Measurements from ENCODE around the gene FAM174B. TPM values are rescaled to one million over a fixed set of nuclear protein-coding genes. Genes with fewer than 3 reads are reported as not detected.

Gene FAM174B
- total and polyA plus RNA-seq, 2 experiments from 2014 or later: 17.8 to 34.9 TPM

- Histone ChIP-seq H3K27ac (peak overlapping the region; percentile 95), H4K20me1 (ENCODE audit: insufficient read depth, poor library complexity, severe bottlenecking) (no peaks in the 10 kb centered on the region), H3K27me3 (no peaks in the 10 kb centered on the region), H3K79me2 (peaks cover 74% of the 10 kb centered on the region), H3K9me2 (replicated peaks; ENCODE audit: insufficient read depth) (no peaks in the 10 kb centered on the region), H3K4me2 (peak overlapping the region; percentile 18), H3K4me1 (ENCODE audit: insufficient read depth) (peaks cover 20% of the 10 kb centered on the region), H2AFZ (no peak overlapping the region), H3K9me3 (ENCODE audit: low read depth) (no peaks in the 10 kb centered on the region), H3K36me3 (replicated peaks; ENCODE audit: insufficient read depth, low read depth) (no peaks in the 10 kb centered on the region), H3K4me3 (no peak overlapping the region)
- DNase-seq (ENCODE audit: low spot score): no peak
- 64% methylated on average over 7 of the region's 7 CpGs for WGBS (ENCODE audit: low lambda C conversion rate, missing lambda C conversion rate)
- no peak for TF ChIP-seq CTCF (IDR thresholded peaks at IDR 0.05; ENCODE audit: poor library complexity)
- no peak for TF ChIP-seq EZH2 (IDR thresholded peaks at IDR 0.05; ENCODE audit: borderline replicate concordance)
- TF ChIP-seq EZH2phosphoT487 (IDR thresholded peaks at IDR 0.05; ENCODE audit: low read depth, severe bottlenecking, unreplicated experiment): no peak
Observed at GRCh38 chr15:92637626-92638025, 17.9 kb downstream of the FAM174B start.

GRCh38 chr15:92636908-92637481, 18.6 kb downstream of the FAM174B start:
- Histone ChIP-seq H3K4me2 (peak overlapping the region; percentile 18), H3K79me2 (peaks cover 70% of the 10 kb centered on the region), H3K27ac (peak overlapping the region; percentile 95), H3K4me1 (ENCODE audit: insufficient read depth) (peaks cover 20% of the 10 kb centered on the region), H3K4me3 (no peak overlapping the region), H3K27me3 (no peaks in the 10 kb centered on the region), H3K9me2 (replicated peaks; ENCODE audit: insufficient read depth) (no peaks in the 10 kb centered on the region), H3K9me3 (ENCODE audit: low read depth) (no peaks in the 10 kb centered on the region), H2AFZ (no peak overlapping the region), H3K36me3 (replicated peaks; ENCODE audit: insufficient read depth, low read depth) (no peaks in the 10 kb centered on the region), H4K20me1 (ENCODE audit: insufficient read depth, poor library complexity, severe bottlenecking) (no peaks in the 10 kb centered on the region)
- no peak for DNase-seq (ENCODE audit: low spot score)
- TF ChIP-seq CTCF (IDR thresholded peaks at IDR 0.05; ENCODE audit: poor library complexity): no peak
- TF ChIP-seq EZH2 (IDR thresholded peaks at IDR 0.05; ENCODE audit: borderline replicate concordance): no peak
- TF ChIP-seq EZH2phosphoT487 (IDR thresholded peaks at IDR 0.05; ENCODE audit: low read depth, severe bottlenecking, unreplicated experiment): no peak
- WGBS (ENCODE audit: low lambda C conversion rate, missing lambda C conversion rate): 97% methylated on average over 6 of the region's 6 CpGs

DNA sequence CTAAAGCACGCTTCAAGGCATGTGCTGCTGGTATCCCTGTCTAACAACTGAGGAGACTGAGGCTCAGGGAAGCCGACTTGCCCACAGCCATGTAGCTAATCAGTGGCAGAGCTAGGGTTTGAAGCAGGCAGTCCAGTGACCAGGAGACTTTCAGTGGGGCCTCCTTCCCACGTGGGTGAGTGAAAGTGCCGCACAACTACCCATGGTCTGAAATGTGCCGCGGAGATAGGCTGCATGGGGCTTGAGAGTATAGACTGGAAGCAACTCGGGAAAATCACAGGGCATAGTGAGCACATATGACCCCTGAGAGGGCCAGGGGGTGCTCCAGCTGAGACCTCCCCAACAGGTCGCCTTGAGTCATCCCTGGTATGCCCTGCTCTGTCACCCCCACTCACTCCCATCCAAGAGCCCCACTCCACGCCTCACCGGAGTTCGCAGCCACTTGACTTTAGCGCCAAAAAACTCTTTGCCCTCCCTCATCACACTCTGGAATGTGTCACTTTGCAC, 19.1 kb downstream of the FAM174B start:
- TF ChIP-seq CTCF (IDR thresholded peaks at IDR 0.05; ENCODE audit: poor library complexity) (no peak), EZH2 (IDR thresholded peaks at IDR 0.05; ENCODE audit: borderline replicate concordance) (no peak), EZH2phosphoT487 (IDR thresholded peaks at IDR 0.05; ENCODE audit: low read depth, severe bottlenecking, unreplicated experiment) (no peak)
- H3K27me3 ChIP-seq: no peaks in the 10 kb centered on the region
- no peak for DNase-seq (ENCODE audit: low spot score)
- H2AFZ ChIP-seq: no peak overlapping the region
- H3K36me3 ChIP-seq (replicated peaks; ENCODE audit: insufficient read depth, low read depth): no peaks in the 10 kb centered on the region
- peaks cover 70% of the 10 kb centered on the region for H3K79me2 ChIP-seq
- H3K9me2 ChIP-seq (replicated peaks; ENCODE audit: insufficient read depth): no peaks in the 10 kb centered on the region
- H3K27ac ChIP-seq: peak overlapping the region; percentile 95
- 93% methylated on average over 12 of the region's 12 CpGs for WGBS (ENCODE audit: low lambda C conversion rate, missing lambda C conversion rate)
- no peaks in the 10 kb centered on the region for H4K20me1 ChIP-seq (ENCODE audit: insufficient read depth, poor library complexity, severe bottlenecking)
- H3K4me3 ChIP-seq: no peak overlapping the region
- peaks cover 20% of the 10 kb centered on the region for H3K4me1 ChIP-seq (ENCODE audit: insufficient read depth)
- H3K4me2 ChIP-seq: no peak overlapping the region
- no peaks in the 10 kb centered on the region for H3K9me3 ChIP-seq (ENCODE audit: low read depth)
